HG02870 (cell line): ENCODE data around the gene ATP6V1A.

Source experiments
- ATAC-seq: cut with Tn5 transposase; IDR thresholded peaks from one replicate; pipeline ENCODE4 v1.9.1; 2021; ENCODE audit warnings: mild to moderate bottlenecking, moderate library complexity; ENCODE audit not compliant: unreplicated experiment

ATP6V1A gene

GRCh38 chr3:113746548-113747282 lies at the start of gene ATP6V1A:
Gene ATP6V1A, plus strand, starts transcription at chr3:113747035. Its CDS starts 31,719 bp downstream, at chr3:113778754.
- peak; percentile 32 for ATAC-seq

- ATAC-seq: no peak
Measured at GRCh38 chr3:113697500-113698090, 49.2 kb upstream of the ATP6V1A start.

- no peak for ATAC-seq
Measured at GRCh38 chr3:113698213-113698742, 48.6 kb upstream of the ATP6V1A start.

- ATAC-seq: no peak
Measured at GRCh38 chr3:113698956-113699355, 47.9 kb upstream of the ATP6V1A start.

- ATAC-seq: no peak
Measured at GRCh38 chr3:113707835-113708234, 39.0 kb upstream of the ATP6V1A start.

GRCh38 chr3:113712129-113712528 lies 34.7 kb upstream of the ATP6V1A start:
- no peak for ATAC-seq

GRCh38 chr3:113714702-113715101 lies 32.1 kb upstream of the ATP6V1A start:
- no peak for ATAC-seq

- ATAC-seq: no peak
Measured at GRCh38 chr3:113717308-113717707, 29.5 kb upstream of the ATP6V1A start.

- no peak for ATAC-seq
Measured at GRCh38 chr3:113717818-113718217, 29.0 kb upstream of the ATP6V1A start.

GRCh38 chr3:113719294-113719693 lies 27.5 kb upstream of the ATP6V1A start:
- ATAC-seq: no peak

GRCh38 chr3:113719758-113720157 lies 27.1 kb upstream of the ATP6V1A start:
- no peak for ATAC-seq

- ATAC-seq: no peak
Measured at GRCh38 chr3:113721636-113722035, 25.2 kb upstream of the ATP6V1A start.

GRCh38 chr3:113728661-113729060 lies 18.2 kb upstream of the ATP6V1A start:
- no peak for ATAC-seq

GRCh38 chr3:113730550-113730949 lies 16.3 kb upstream of the ATP6V1A start:
- ATAC-seq: no peak

GRCh38 chr3:113731694-113732093 lies 15.1 kb upstream of the ATP6V1A start:
- no peak for ATAC-seq

- ATAC-seq: peak; percentile 75
Measured at GRCh38 chr3:113736548-113737089, 10.2 kb upstream of the ATP6V1A start.

GRCh38 chr3:113741086-113741485 lies 5.7 kb upstream of the ATP6V1A start:
- no peak for ATAC-seq

GRCh38 chr3:113741620-113742019 lies 5.2 kb upstream of the ATP6V1A start:
- ATAC-seq: no peak

- no peak for ATAC-seq
Measured at GRCh38 chr3:113743006-113743630, 3.7 kb upstream of the ATP6V1A start.

GRCh38 chr3:113744941-113745755 lies 1.7 kb upstream of the ATP6V1A start:
- ATAC-seq: peak; percentile 61
